Measurements from ENCODE around the gene SNX19.

The SNX19 gene

DNA sequence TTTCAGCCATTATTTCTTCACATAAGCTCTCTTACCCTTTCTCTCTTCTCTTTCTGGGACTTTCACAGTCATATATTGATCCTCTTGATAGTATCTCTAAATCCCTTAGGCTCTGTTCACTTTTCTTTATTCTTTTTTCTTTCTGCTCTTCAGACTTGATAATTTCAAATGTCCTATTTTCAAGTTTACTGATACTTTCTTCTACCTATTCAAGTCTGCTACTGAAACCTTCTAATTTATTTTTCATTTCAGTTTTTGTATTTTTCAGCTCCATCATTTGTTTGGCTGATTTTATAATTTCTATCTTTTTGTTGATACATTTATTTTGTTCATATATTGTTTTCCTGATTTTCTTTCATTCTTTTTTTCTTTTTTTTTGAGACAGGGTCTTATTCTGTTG, 79.1 kb downstream of the SNX19 start:
- DNase-seq, result no peak

DNA sequence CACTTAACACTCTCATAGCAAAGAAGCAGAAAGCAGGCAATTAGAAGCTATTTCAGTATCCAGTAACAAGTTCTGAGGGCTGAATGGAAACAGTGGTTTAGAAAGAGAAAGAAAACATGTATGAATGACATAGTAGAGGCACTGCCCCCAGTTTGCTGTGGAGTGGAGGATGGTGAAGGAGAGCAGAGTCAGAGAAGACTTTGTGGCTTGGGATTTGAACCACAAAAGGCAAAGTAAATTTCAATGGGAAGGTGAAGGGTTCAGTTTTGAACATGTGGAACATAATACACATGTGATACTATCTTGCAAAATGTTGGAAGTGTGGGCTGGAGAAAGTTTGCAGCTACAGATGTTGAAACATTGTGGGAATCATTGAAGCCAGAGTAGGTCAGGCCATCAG, 81.4 kb downstream of the SNX19 start:
- DNase-seq, result no peak

DNA sequence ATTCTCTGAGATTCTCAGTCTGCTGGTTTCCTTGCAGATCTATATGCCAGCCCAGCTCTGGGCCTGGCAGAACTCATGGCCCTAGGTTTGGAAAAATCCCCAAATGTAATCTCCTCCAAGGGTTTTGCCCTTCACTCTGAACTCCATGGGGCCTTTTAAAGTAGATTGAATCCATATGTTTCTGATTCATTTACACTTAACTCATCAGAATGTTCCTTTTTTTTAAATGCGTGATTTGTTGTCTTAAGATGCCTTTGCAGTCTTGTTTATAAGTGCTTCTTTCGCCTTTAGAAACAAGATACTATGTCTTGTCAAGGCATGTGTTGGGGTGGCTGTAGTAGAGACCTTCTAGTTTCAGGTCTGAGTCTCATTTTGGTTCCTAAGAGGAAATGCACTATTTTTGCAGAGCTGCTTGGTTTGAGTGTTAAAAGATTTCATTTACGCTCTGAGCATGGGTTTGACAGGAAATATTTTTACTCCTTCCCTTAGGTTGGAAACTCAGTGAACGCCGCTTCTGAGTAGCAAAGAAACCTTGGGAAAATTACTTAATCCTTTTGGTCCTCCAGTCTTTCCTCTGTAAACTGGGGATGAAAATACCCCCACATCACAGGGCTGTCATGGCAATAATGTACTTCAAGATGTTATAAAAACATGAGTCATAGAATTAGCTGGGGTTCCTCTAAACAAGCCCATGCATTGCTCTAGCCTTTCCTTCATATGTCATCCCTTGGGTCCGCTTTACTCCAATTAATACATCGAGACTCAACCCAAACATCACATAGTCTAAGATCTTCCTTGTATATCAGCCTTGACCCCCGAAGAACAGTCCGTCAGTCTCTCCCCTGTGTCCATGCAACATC, 83.5 kb downstream of the SNX19 start:
- peak; percentile 84 for DNase-seq

DNA sequence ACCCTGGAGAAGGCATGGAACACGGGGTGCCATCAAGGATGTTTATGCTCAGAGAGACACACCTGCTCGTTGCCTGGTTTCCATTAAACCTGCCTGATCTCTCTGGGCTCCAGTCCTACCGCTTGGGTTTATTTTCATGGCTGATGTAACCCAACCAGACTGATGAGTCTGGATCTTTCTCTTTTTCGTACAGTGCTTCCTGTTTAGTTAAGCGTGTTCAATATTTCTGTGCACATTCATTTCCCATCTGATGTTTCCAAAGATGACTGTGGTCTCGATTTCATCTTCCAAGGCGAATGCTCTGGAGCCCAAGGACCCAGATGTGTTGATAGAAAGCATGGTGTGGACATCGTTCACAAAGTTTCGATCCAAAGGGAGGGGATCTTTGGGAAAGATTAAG, 84.3 kb downstream of the SNX19 start:
- DNase-seq, result no peak

DNA sequence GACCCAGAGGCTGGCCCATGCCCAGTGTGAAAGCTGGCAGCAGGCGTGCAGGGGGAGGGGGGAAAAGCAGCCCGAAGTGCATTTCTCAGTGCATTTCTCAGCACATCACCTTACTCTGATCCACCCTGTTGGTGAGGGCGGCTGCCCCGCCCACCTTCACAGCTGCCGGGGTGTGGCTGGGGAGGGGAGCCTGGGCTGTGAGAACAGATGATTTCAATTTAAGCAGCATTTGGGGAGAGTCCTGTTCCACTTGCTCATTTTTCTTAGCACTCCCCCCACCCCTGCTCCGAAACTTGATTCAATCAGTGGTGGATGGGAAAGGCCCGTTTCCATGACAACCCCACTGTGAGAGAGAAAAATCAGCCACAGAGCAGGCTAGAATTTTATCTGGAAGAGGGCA, 84.8 kb downstream of the SNX19 start:
- DNase-seq, result peak; percentile 86

DNA sequence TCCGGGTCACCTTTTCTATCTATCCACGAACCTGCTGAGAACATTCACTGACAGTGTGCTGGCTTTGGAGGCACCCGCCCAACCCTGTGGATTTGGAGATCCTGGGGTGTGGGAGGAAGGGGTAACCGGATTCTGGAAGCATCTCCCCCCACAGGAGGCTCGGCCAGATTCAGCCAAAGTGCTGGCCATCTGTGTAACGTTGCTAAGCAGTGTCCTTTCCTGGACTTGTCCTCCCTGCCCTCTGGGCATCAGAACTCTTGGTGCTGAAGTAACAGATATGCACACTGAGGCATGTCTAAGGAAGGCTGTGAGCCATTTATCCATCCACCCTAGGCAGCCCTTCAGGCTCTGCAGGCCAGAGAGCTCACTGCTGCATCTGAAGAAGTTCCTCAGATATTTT, 85.7 kb downstream of the SNX19 start:
- peak; percentile 54 for DNase-seq

DNA sequence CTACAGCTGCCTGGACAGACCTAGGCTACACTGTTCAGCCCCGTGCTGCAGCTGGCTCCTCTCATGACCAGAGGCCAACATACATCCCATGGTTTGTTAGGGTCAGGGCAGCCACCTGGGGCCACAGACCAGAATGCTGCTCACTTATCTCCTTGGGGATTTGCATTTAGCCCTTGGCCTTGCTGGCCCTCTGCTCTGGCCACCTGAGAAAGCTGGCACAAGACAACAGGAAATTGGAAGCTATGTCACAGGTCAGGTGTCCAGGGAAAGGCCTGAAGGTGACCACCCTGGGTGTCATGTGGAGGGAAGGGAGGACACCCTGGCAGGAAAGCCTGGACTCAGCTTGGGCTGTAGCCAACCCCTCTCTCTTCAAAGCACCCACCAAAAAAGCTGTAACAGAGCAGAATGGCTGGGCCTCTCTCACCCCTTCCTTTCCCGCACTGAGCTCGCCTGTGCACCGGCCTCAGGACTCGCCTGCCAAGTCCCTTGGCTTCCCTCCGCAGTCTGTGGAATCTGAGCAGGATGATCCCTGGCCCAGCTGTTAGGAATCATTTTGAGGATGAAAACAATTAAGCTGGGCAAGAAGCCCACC, 86.3 kb downstream of the SNX19 start:
- peak; percentile 77 for DNase-seq

DNA sequence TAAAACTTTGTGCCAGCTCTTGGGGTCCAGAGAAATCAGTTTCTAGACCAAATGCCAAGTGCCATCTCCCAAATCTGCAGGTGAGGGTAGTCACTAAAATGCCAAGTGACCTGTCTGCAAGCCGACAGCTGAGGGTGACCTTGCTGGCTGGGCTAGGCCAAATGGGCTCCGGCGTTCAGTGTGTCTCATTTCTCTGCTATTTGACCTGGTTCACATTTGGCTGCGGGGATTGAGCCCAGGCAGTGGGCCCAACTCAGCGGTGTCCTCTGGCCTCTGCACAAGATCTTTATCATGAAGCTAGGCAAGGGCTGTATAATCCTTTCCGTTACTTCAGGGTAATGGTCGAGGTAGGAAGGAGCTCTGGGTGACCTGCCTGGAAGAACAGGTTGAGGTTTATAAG, 87.5 kb downstream of the SNX19 start:
- DNase-seq, result no peak

DNA sequence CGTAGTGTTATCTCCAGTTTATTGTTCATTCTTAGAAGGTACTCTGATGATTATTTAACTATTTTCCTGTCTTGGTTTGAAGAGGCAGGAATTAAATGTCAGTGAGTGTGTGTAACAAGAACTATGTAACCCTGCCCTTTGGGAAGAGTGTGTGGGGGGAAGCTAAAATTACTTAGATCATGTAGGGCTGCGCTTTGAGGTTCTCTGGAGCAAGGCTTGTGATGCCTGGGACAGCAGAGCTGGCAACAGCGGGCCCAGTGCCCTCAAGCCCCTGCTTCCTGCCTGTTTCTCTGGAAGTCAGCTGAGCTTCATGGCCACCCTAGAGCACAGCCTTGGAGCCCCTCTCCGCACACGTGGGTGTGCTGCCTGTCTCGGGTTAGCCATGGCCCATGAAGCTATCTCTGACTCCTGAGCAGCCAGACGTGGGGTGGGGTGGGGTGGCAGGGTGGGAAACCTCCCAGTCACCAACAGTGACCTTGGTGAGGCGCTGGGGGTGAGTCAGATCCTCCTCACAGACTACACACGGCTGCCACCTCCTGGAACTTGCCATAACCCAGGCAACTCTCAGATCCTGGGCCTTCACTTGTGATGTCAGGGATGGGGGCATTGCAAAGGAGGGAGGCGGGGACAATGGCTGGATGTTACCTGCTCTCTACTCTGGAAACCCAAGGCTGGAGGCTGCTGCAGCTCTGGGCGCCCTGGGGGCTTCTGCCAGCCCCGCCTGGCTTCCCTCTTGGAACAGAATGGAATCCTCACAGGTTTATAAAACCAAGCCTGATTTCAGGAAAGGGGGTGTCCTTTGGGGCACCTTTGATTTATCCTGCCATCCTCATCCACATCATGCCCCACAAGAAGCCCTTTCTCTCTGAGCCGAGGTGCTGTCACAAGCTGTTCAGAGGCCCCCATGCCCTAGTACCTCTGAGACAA, 88.6 kb downstream of the SNX19 start:
- DNase-seq, result peak; percentile 75

DNA sequence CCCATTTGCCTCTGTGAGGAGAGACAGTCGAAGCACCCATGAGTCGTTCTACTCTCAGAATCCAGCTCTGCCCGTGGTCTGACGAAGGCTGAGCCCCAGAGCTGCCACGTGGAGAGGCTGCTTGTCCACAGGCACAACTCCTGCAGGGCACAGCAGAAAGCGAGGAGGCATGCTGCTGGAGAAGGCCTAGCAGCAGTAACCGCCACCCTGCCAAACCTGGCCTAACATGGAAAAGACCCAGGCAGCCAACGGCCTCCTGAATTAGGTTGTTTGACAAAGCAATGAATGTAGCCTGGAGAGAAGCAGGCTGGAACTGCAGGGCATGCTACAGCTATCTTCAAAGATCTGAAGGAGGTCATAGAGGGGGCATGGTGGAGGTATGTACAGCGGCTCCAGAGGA, 89.7 kb downstream of the SNX19 start:
- no peak for DNase-seq

DNA sequence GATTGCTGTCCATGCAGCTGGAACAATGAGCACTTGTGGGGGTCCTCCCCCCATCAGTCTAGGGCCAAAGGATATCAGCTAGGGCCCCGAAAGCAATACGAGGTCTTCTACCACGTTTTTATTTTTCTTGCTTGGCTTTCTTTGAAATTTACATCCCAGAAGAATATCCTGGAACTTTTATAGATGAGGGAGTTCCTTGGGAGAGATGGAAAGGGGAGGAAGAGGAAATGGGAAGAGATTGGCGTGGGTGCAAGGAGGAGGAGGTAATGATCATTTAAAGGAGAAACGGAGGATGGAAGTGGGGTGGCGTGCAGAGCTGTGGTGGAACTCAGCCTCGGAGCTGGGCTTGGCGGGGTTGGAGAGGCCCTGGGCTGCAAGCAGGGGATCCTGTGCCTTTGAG, 90.3 kb downstream of the SNX19 start:
- DNase-seq, result no peak

DNA sequence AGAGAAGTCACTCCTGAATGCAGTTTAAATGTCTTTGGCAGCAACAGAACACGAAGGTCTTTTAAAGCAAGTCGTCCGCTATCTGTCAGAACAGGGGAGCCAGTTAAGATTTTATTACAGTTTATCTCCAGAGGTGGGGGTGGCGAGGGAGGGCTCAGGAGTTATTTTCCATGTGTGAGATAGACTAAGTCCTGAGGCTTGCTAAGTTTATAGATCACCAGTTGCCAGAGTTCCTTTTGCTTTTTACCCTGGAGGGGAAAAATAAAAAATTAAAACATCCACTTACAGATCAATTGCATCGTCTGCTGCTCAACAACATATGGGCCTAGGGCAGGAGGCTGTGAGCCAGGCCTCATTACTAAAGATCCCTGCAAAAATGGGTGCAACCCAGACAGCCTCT, 90.7 kb downstream of the SNX19 start:
- no peak for DNase-seq

All from eye (tissue), 1 donor.